ENCODE results near the gene DERL3.

DNA sequence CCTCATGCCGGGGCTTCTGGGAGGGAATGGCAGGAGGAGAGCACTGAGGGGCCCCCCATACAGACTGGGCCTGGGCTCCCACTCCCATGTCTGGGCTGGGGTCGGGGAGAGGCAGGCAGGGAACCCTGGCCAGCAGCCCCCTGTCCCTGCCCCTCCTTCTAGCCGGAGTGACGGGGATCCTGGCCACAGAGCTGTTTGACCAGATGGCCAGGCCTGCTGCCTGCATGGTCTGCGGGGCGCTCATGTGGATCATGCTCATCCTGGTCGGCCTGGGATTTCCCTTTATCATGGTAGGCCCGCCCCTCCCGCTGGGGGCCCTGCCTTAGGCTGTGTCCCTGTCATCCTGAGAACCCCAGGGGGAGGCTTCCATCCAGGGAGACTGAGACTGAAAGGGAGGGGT is 45.3 kb upstream of the DERL3 start:
- TF ChIP-seq EZH2 (IDR thresholded peaks at IDR 0.05; ENCODE audit: insufficient read depth, poor library complexity, severe bottlenecking): no peak
- TF ChIP-seq EZH2phosphoT487 (IDR thresholded peaks at IDR 0.05; ENCODE audit: insufficient read depth, low read depth): no peak

All from GM23248 (cell line).